Activated naive CD4-positive, alpha-beta T cell treated with anti-CD3 and anti-CD28 coated beads, Interleukin-2, amount 50 U/mL, for 24 hours (primary cell): Measurements from ENCODE around the gene TNFRSF8.

Experiments used
- H3K27ac Mint-ChIP-seq: one replicate; pipeline ENCODE4 v1.8.0; 2021; ENCODE audit warnings: mild to moderate bottlenecking, mixed read lengths
- H3K27me3 Mint-ChIP-seq: one replicate; pipeline ENCODE4 v1.8.0; 2021; ENCODE audit warnings: mixed read lengths
- H3K36me3 Mint-ChIP-seq: one replicate; pipeline ENCODE4 v1.8.0; 2021; ENCODE audit warnings: mixed read lengths
- H3K4me1 Mint-ChIP-seq: one replicate; pipeline ENCODE4 v1.8.0; 2021; ENCODE audit warnings: mixed read lengths
- H3K4me3 Mint-ChIP-seq: one replicate; pipeline ENCODE4 v1.8.0; 2021; ENCODE audit warnings: mild to moderate bottlenecking, mixed read lengths
- H3K9me3 Mint-ChIP-seq: one replicate; pipeline ENCODE4 v1.8.0; 2021; ENCODE audit warnings: mixed read lengths

Gene TNFRSF8

GRCh38 chr1:12128120-12128519 is 65.0 kb downstream of the TNFRSF8 start:
- H3K36me3 Mint-ChIP-seq = no peaks in the 10 kb centered on the region
- peak overlapping the region; percentile 55 for H3K27ac Mint-ChIP-seq
- H3K27me3 Mint-ChIP-seq = no peaks in the 10 kb centered on the region
- no peaks in the 10 kb centered on the region for H3K9me3 Mint-ChIP-seq
- peak overlapping the region; percentile 51 for H3K4me3 Mint-ChIP-seq
- H3K4me1 Mint-ChIP-seq = peaks cover 62% of the 10 kb centered on the region

- no peak overlapping the region for H3K4me3 Mint-ChIP-seq
- H3K9me3 Mint-ChIP-seq = no peaks in the 10 kb centered on the region
- H3K27ac Mint-ChIP-seq = peak overlapping the region; percentile 84
- H3K36me3 Mint-ChIP-seq = no peaks in the 10 kb centered on the region
- no peaks in the 10 kb centered on the region for H3K27me3 Mint-ChIP-seq
- peaks cover 73% of the 10 kb centered on the region for H3K4me1 Mint-ChIP-seq
Observed at GRCh38 chr1:12129624-12130023, 66.5 kb downstream of the TNFRSF8 start.

GRCh38 chr1:12130466-12131130 is 67.5 kb downstream of the TNFRSF8 start:
- no peak overlapping the region for H3K4me3 Mint-ChIP-seq
- H3K27ac Mint-ChIP-seq = no peak overlapping the region
- H3K36me3 Mint-ChIP-seq = no peaks in the 10 kb centered on the region
- no peaks in the 10 kb centered on the region for H3K9me3 Mint-ChIP-seq
- peaks cover 65% of the 10 kb centered on the region for H3K4me1 Mint-ChIP-seq
- no peaks in the 10 kb centered on the region for H3K27me3 Mint-ChIP-seq

DNA sequence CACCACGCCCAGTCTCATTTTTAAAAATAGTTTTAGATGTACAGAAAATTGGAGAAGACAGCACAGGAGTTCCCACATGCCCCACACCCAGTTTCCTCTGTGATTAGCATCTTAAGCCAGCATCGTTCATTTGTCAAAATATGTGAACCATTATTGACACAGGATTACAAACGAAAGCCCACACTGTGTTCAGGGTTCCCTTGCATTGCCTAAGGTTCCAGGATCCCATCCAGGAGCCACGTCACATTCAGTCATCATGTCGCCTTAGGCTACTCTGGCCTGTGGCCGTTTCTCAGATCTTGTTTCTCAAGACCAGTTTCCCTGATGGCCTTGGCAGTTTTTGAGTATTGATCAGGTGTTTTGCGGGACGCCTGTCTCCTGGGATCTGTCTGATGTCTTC is 69.0 kb downstream of the TNFRSF8 start:
- Mint-ChIP-seq H3K4me1 (peaks cover 54% of the 10 kb centered on the region), H3K27ac (peak overlapping the region; percentile 46), H3K36me3 (no peaks in the 10 kb centered on the region), H3K27me3 (no peaks in the 10 kb centered on the region), H3K9me3 (no peaks in the 10 kb centered on the region), H3K4me3 (no peak overlapping the region)

DNA sequence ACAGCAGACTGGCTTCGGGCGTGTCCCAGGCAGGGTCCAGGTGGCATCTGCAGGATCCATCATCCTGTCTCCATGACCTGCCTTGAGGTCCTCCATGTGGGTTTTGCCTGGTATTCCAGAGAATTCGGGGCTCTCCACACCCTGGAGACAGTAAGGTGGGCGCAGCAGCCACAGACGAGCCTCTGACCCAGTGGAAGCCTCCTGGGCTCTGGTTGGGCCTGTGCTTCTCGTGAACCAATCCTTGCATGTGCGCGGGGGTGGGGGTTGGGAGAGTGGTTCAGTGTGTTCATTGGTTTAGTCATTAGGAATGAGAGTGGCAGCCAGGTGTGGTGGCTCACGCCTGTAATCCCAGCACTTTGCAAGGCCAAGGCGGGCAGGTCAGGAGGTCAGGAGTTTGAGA is 71.6 kb downstream of the TNFRSF8 start:
- no peak overlapping the region for H3K27ac Mint-ChIP-seq
- H3K9me3 Mint-ChIP-seq = no peaks in the 10 kb centered on the region
- peaks cover 35% of the 10 kb centered on the region for H3K4me1 Mint-ChIP-seq
- no peaks in the 10 kb centered on the region for H3K27me3 Mint-ChIP-seq
- no peaks in the 10 kb centered on the region for H3K36me3 Mint-ChIP-seq
- no peak overlapping the region for H3K4me3 Mint-ChIP-seq

- Mint-ChIP-seq H3K4me3 (no peak overlapping the region), H3K4me1 (peaks cover 30% of the 10 kb centered on the region)
Observed at GRCh38 chr1:12135612-12136011, 72.5 kb downstream of the TNFRSF8 start.

DNA sequence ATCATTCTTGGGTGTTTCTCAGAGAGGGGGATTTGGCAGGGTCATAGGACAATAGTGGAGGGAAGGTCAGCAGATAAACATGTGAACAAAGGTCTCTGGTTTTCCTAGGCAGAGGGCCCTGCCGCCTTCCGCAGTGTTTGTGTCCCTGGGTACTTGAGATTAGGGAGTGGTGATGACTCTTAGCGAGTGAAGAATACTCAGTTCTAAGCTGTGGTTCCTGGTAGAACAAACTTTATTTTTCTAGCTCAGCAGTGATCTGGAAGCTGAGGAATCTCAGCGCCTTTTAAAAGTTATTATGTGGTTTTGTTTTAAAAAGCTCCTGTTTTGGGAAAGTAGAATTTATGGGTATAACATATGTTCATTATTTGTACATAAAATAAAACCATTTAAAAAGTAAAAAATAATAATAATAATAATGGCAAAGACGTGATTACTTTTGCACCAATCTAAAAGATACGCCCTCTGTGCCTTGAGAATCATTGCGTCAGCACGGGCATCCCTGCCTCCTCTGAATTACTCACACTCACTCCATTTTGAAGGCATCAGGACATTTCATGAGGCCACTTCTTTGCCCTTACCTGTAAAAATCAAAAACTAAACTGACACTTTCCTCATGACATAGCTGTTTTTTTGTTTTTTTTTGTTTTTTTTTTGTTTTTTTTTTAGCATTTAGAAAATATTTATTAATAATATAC is 74.0 kb downstream of the TNFRSF8 start:
- H3K4me1 Mint-ChIP-seq = peaks cover 26% of the 10 kb centered on the region
- H3K36me3 Mint-ChIP-seq = no peaks in the 10 kb centered on the region
- no peak overlapping the region for H3K4me3 Mint-ChIP-seq
- no peaks in the 10 kb centered on the region for H3K27me3 Mint-ChIP-seq
- H3K9me3 Mint-ChIP-seq = no peaks in the 10 kb centered on the region
- no peak overlapping the region for H3K27ac Mint-ChIP-seq

More at GRCh38 chr1:12135612-12136011, 72.5 kb downstream of the TNFRSF8 start:
- Mint-ChIP-seq H3K27me3 (no peaks in the 10 kb centered on the region), H3K27ac (peak overlapping the region; percentile 92), H3K36me3 (no peaks in the 10 kb centered on the region), H3K9me3 (no peaks in the 10 kb centered on the region)

GRCh38 chr1:12138196-12139168 is 75.4 kb downstream of the TNFRSF8 start:
- H3K36me3 Mint-ChIP-seq = no peaks in the 10 kb centered on the region
- H3K4me1 Mint-ChIP-seq = peaks cover 22% of the 10 kb centered on the region
- no peaks in the 10 kb centered on the region for H3K27me3 Mint-ChIP-seq
- H3K27ac Mint-ChIP-seq = no peak overlapping the region
- H3K9me3 Mint-ChIP-seq = no peaks in the 10 kb centered on the region
- no peak overlapping the region for H3K4me3 Mint-ChIP-seq

DNA sequence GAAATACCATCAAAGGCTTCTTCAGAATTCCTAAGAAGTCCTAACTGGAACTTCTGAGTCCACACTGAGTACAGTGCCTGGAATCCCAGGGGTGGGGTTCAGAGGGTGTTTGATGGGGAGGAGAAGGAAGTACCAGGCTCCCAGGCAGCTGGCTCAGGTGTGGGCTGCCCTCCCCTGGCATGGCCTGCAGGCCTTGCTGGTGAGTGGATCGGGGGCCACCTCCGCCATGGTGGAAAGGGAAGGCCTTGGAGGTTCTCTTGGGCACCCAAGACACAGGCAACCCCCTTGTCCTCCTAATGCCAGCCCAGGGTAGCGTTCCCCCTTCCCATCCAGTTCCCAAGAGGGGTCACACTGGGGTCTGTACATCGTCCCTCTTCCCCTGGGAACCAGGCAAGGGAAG is 76.9 kb downstream of the TNFRSF8 start:
- H3K9me3 Mint-ChIP-seq = no peaks in the 10 kb centered on the region
- H3K4me1 Mint-ChIP-seq = peaks cover 21% of the 10 kb centered on the region
- H3K4me3 Mint-ChIP-seq = no peak overlapping the region
- no peak overlapping the region for H3K27ac Mint-ChIP-seq
- H3K36me3 Mint-ChIP-seq = no peaks in the 10 kb centered on the region
- H3K27me3 Mint-ChIP-seq = no peaks in the 10 kb centered on the region

DNA sequence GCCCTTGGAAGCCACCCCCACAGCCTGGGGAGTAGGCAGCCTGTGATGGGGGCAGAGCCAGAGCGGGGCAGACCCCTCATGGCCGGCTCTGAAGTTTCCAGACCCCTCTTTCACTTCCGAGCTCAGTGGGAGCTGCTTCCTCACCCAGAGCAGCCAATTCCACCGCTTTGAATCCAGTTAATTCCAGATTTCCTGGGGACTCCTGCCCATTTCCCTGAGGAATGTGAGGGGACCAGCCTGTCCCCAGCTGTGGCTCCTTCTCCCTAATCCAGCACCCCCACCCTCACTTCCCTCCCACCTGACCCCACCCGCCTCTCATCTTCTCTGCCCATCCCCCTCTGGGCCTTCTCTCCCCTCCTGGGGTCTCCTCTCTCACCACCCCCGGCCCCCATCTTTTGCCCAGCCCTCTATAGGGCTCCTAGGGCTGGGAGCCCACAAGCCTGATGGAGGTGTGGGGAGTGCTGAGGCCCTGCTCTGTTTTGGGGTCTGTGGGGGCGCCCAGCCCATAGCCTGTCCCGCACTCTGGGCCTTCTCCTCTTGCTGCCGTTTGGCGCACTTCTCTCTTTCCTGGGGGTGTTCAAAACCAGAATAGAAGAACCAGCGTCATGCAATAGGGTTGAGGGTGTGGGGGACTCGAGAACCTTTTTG is 77.5 kb downstream of the TNFRSF8 start:
- Mint-ChIP-seq H3K4me3 (no peak overlapping the region), H3K4me1 (peaks cover 21% of the 10 kb centered on the region), H3K36me3 (no peaks in the 10 kb centered on the region), H3K27ac (no peak overlapping the region), H3K27me3 (no peaks in the 10 kb centered on the region), H3K9me3 (no peaks in the 10 kb centered on the region)

GRCh38 chr1:12141163-12141850 is 78.2 kb downstream of the TNFRSF8 start:
- no peaks in the 10 kb centered on the region for H3K36me3 Mint-ChIP-seq
- H3K4me1 Mint-ChIP-seq = peaks cover 20% of the 10 kb centered on the region
- H3K4me3 Mint-ChIP-seq = no peak overlapping the region
- H3K27me3 Mint-ChIP-seq = no peaks in the 10 kb centered on the region
- H3K27ac Mint-ChIP-seq = no peak overlapping the region
- H3K9me3 Mint-ChIP-seq = no peaks in the 10 kb centered on the region

- H3K4me1 Mint-ChIP-seq = peaks cover 29% of the 10 kb centered on the region
- H3K9me3 Mint-ChIP-seq = no peaks in the 10 kb centered on the region
- no peak overlapping the region for H3K27ac Mint-ChIP-seq
- no peaks in the 10 kb centered on the region for H3K27me3 Mint-ChIP-seq
- no peak overlapping the region for H3K4me3 Mint-ChIP-seq
- H3K36me3 Mint-ChIP-seq = no peaks in the 10 kb centered on the region
Observed at GRCh38 chr1:12142141-12142823, 79.2 kb downstream of the TNFRSF8 start.

DNA sequence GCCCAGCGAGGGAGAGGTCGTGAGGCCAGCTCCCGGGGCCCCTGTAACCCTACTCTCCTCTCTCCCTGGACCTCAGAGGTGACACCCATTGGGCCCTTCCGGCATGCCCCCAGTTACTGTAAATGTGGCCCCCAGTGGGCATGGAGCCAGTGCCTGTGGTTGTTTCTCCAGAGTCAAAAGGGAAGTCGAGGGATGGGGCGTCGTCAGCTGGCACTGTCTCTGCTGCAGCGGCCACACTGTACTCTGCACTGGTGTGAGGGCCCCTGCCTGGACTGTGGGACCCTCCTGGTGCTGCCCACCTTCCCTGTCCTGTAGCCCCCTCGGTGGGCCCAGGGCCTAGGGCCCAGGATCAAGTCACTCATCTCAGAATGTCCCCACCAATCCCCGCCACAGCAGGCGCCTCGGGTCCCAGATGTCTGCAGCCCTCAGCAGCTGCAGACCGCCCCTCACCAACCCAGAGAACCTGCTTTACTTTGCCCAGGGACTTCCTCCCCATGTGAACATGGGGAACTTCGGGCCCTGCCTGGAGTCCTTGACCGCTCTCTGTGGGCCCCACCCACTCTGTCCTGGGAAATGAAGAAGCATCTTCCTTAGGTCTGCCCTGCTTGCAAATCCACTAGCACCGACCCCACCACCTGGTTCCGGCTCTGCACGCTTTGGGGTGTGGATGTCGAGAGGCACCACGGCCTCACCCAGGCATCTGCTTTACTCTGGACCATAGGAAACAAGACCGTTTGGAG is 80.0 kb downstream of the TNFRSF8 start:
- no peaks in the 10 kb centered on the region for H3K36me3 Mint-ChIP-seq
- no peaks in the 10 kb centered on the region for H3K27me3 Mint-ChIP-seq
- peak overlapping the region; percentile 43 for H3K4me3 Mint-ChIP-seq
- peak overlapping the region; percentile 79 for H3K27ac Mint-ChIP-seq
- H3K9me3 Mint-ChIP-seq = no peaks in the 10 kb centered on the region
- H3K4me1 Mint-ChIP-seq = peaks cover 37% of the 10 kb centered on the region

- Mint-ChIP-seq H3K27ac (peak overlapping the region; percentile 79), H3K27me3 (no peaks in the 10 kb centered on the region)
Observed at GRCh38 chr1:12143631-12144155, 80.6 kb downstream of the TNFRSF8 start.

More at GRCh38 chr1:12143631-12144155, 80.6 kb downstream of the TNFRSF8 start:
- H3K4me1 Mint-ChIP-seq = peaks cover 43% of the 10 kb centered on the region
- H3K4me3 Mint-ChIP-seq = peak overlapping the region; percentile 43
- no peaks in the 10 kb centered on the region for H3K9me3 Mint-ChIP-seq
- H3K36me3 Mint-ChIP-seq = no peaks in the 10 kb centered on the region
